Loucy (cell line): ENCODE data around the gene PLEKHM2.

Experiments used
- H2AFZ ChIP-seq: fragments of 200-600 bp; sonication (generic); 2 replicates; pipeline ENCODE4 v1.6.0; 2016; ENCODE audit warnings: antibody characterized with exemption, mild to moderate bottlenecking, low read length, moderate library complexity
- H3F3A ChIP-seq: fragments of 200-600 bp; 2 replicates; pipeline ENCODE4 v1.6.0; 2016; ENCODE audit warnings: antibody characterized with exemption, low read depth, mild to moderate bottlenecking
- H3K27me3 ChIP-seq: fragments of 200-600 bp; sonication (generic); 2 replicates; pipeline ENCODE4 v1.6.1; 2014; ENCODE audit warnings: low read length, mild to moderate bottlenecking; ENCODE audit not compliant: insufficient read depth, poor library complexity, severe bottlenecking
- H3K36me3 ChIP-seq: fragments of 200-600 bp; sonication (generic); 2 replicates; pipeline ENCODE4 v1.6.1; 2016; ENCODE audit warnings: low read length; ENCODE audit not compliant: insufficient read depth
- H3K4me1 ChIP-seq: fragments of 200-600 bp; sonication (generic); 2 replicates; pipeline ENCODE4 v1.5.1; 2014; ENCODE audit warnings: low read length, mild to moderate bottlenecking; ENCODE audit not compliant: insufficient read depth, poor library complexity, severe bottlenecking
- H3K4me2 ChIP-seq: fragments of 200-600 bp; sonication (generic); 2 replicates; pipeline ENCODE4 v1.6.0; 2014; ENCODE audit warnings: antibody characterized with exemption, low read length, low read depth, mild to moderate bottlenecking; ENCODE audit not compliant: poor library complexity, severe bottlenecking
- H3K4me3 ChIP-seq: fragments of 200-600 bp; sonication (generic); 2 replicates; pipeline ENCODE4 v1.5.1; 2014; ENCODE audit warnings: low read length, mild to moderate bottlenecking, mixed read lengths; ENCODE audit not compliant: poor library complexity, severe bottlenecking
- H3K79me2 ChIP-seq: fragments of 200-600 bp; sonication (generic); 2 replicates; pipeline ENCODE4 v1.6.1; 2014; ENCODE audit warnings: low read length; ENCODE audit not compliant: insufficient read depth
- H3K9ac ChIP-seq: fragments of 200-600 bp; sonication (generic); 2 replicates; pipeline ENCODE4 v1.6.0; 2014; ENCODE audit warnings: mild to moderate bottlenecking, low read depth, low read length, moderate library complexity; ENCODE audit not compliant: poor library complexity, severe bottlenecking
- H3K9me2 ChIP-seq: fragments of 200-600 bp; sonication (generic); replicated peaks from 2 replicates; pipeline ENCODE4 v1.6.1; 2016; ENCODE audit warnings: low read depth, low read length, mixed read lengths
- H3K9me3 ChIP-seq: fragments of 200-600 bp; sonication (generic); 2 replicates; pipeline ENCODE4 v1.6.1; 2014; ENCODE audit warnings: mild to moderate bottlenecking, antibody characterized with exemption, low read length, low read depth; ENCODE audit not compliant: insufficient read depth
- H4K20me1 ChIP-seq: fragments of 200-600 bp; sonication (generic); 2 replicates; pipeline ENCODE4 v1.6.0; 2014; ENCODE audit warnings: antibody characterized with exemption, low read length, mild to moderate bottlenecking; ENCODE audit not compliant: insufficient read depth, poor library complexity, severe bottlenecking
- CTCF ChIP-seq: fragments of 200-600 bp; sonication (generic); conservative IDR thresholded peaks from 2 replicates; pipeline ENCODE4 v1.5.1; 2014; ENCODE audit warnings: mild to moderate bottlenecking, antibody characterized with exemption, low read length
- EZH2phosphoT487 ChIP-seq: fragments of 200-600 bp; IDR thresholded peaks from 2 replicates; pipeline ENCODE4 v1.6.1; 2018; ENCODE audit warnings: antibody characterized with exemption, mild to moderate bottlenecking, moderate library complexity, borderline replicate concordance

PLEKHM2 gene

GRCh38 chr1:15684042-15684461, at the start of gene PLEKHM2:
TSS of gene PLEKHM2 (plus strand) at chr1:15684320. CDS start at chr1:15684559, 239 bp downstream.
- peaks cover 52% of the 10 kb centered on the region for H3K79me2 ChIP-seq
- H3K4me1 ChIP-seq, result peaks cover 32% of the 10 kb centered on the region
- no peaks in the 10 kb centered on the region for H3K9me2 ChIP-seq
- H4K20me1 ChIP-seq, result peaks cover 17% of the 10 kb centered on the region
- H3K4me2 ChIP-seq, result peak within 1 kb of the TSS; percentile 99
- TF ChIP-seq EZH2phosphoT487 (no peak), CTCF (no peak)
- no peaks in the 10 kb centered on the region for H3K27me3 ChIP-seq
- no peaks in the 10 kb centered on the region for H3F3A ChIP-seq
- no peaks in the 10 kb centered on the region for H3K9me3 ChIP-seq
- H3K4me3 ChIP-seq, result peak within 1 kb of the TSS; percentile 100
- no peaks in the 10 kb centered on the region for H3K36me3 ChIP-seq
- H2AFZ ChIP-seq, result peak within 1 kb of the TSS; percentile 99
- H3K9ac ChIP-seq, result peak within 1 kb of the TSS; percentile 100

- Histone ChIP-seq H4K20me1 (no peaks in the 10 kb centered on the region), H3K4me3 (no peak overlapping the region), H3K9me2 (no peaks in the 10 kb centered on the region), H3K27me3 (no peaks in the 10 kb centered on the region), H2AFZ (no peak overlapping the region), H3K79me2 (no peaks in the 10 kb centered on the region), H3K4me2 (no peak overlapping the region), H3K4me1 (no peaks in the 10 kb centered on the region), H3K9ac (no peak overlapping the region), H3K36me3 (peaks cover 80% of the 10 kb centered on the region; the same call in 1 of the 2 replicates), H3F3A (no peaks in the 10 kb centered on the region), H3K9me3 (no peaks in the 10 kb centered on the region)
- TF ChIP-seq EZH2phosphoT487 (no peak), CTCF (no peak)
Observed at GRCh38 chr1:15636436-15636835, 47.7 kb upstream of the PLEKHM2 start.

GRCh38 chr1:15637826-15638225, 46.3 kb upstream of the PLEKHM2 start:
- no peaks in the 10 kb centered on the region for H3K4me1 ChIP-seq
- H3K4me3 ChIP-seq, result no peak overlapping the region
- H3K9ac ChIP-seq, result no peak overlapping the region
- no peaks in the 10 kb centered on the region for H3K27me3 ChIP-seq
- no peak overlapping the region for H3K4me2 ChIP-seq
- H3K9me3 ChIP-seq, result no peaks in the 10 kb centered on the region
- TF ChIP-seq EZH2phosphoT487, result no peak
- no peak for TF ChIP-seq CTCF
- no peaks in the 10 kb centered on the region for H3K9me2 ChIP-seq
- H3F3A ChIP-seq, result no peaks in the 10 kb centered on the region
- H3K36me3 ChIP-seq, result peaks cover 76% of the 10 kb centered on the region; the same call in 1 of the 2 replicates
- H3K79me2 ChIP-seq, result no peaks in the 10 kb centered on the region
- no peaks in the 10 kb centered on the region for H4K20me1 ChIP-seq
- H2AFZ ChIP-seq, result no peak overlapping the region
